ENCODE measurements around the gene H2BK1. TPM values are rescaled to one million over a fixed set of nuclear protein-coding genes. Genes with fewer than 3 reads are reported as not detected.

H2BK1 gene
- total and polyA plus RNA-seq, 2 experiments from 2014 or later: not detected

DNA sequence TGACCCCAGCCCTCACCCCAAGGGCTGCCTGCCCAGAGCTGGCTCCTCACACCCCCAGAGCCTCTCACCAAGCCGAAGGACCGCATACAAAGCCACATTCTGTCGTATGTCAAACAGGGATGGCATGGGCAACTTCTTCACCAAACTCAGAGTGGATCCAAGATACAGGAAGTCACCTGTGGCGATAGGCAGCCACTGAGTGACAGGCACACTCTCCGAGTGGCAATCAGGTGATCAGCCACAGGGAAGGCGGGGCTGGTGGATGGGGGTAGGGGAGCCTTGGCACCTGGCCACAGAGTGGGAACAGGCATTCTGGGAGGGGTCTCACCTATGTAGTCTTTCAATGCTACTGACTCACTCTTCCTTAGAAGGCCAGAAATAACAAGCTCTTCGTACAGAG, 16.1 kb downstream of the H2BK1 start:
- TF ChIP-seq, protein P1, sequence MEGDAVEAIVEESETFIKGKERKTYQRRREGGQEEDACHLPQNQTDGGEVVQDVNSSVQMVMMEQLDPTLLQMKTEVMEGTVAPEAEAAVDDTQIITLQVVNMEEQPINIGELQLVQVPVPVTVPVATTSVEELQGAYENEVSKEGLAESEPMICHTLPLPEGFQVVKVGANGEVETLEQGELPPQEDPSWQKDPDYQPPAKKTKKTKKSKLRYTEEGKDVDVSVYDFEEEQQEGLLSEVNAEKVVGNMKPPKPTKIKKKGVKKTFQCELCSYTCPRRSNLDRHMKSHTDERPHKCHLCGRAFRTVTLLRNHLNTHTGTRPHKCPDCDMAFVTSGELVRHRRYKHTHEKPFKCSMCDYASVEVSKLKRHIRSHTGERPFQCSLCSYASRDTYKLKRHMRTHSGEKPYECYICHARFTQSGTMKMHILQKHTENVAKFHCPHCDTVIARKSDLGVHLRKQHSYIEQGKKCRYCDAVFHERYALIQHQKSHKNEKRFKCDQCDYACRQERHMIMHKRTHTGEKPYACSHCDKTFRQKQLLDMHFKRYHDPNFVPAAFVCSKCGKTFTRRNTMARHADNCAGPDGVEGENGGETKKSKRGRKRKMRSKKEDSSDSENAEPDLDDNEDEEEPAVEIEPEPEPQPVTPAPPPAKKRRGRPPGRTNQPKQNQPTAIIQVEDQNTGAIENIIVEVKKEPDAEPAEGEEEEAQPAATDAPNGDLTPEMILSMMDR (IDR thresholded peaks at IDR 0.05; ENCODE audit: low read depth, low read length): no peak
- no peak for DNase-seq (ENCODE audit: low read depth in 1 of 2, low spot score in 1 of 2)
- Histone ChIP-seq H3K4me3 (no peak overlapping the region), H3K27me3 (peaks cover 13% of the 10 kb centered on the region), H3K9me3 (ENCODE audit: low read depth) (no peaks in the 10 kb centered on the region), H3K27ac (no peak overlapping the region), H3K36me3 (no peaks in the 10 kb centered on the region), H3K4me1 (ENCODE audit: low read depth) (no peaks in the 10 kb centered on the region)

DNA sequence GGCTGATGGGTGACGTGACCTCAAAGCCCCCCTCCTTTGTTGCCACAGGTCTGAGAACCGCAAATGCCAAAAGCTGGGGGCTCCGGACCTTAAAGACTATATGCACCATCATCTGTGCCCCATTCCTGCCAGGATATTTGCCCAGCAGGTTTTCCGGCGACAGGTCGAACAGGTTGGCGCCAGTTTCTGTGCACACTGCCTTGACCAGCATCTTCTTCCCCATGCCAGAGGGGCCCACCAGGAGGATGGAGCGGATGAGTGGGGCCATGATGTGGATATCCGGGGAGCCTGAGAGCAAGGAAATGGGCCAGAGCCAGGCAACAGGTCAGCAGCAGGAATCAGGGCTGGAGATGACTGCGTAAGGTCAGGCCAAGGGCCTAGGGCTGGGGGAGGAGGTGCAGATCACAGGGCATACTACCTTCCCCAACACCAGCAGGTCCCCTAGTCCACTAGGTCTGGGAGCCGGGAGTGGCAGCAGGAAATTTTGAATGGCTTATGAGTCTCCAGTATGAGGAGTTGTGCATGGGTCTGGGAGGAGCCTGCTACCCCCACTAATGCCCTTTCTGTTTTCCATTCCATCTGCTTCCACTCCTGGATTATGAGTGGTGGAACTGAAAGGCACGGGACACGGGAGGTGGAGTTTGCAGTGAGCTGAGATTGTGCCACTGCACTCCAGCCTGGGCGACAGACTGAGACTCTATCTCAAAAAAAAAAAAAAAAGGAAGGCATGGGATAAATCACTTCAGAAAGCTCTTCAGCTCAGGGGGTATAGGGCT, 16.9 kb downstream of the H2BK1 start:
- Histone ChIP-seq H3K4me3 (no peak overlapping the region), H3K27me3 (peaks cover 13% of the 10 kb centered on the region), H3K27ac (no peak overlapping the region), H3K4me1 (ENCODE audit: low read depth) (no peaks in the 10 kb centered on the region), H3K9me3 (ENCODE audit: low read depth) (no peaks in the 10 kb centered on the region), H3K36me3 (no peaks in the 10 kb centered on the region)
- TF ChIP-seq, protein P1 (IDR thresholded peaks at IDR 0.05; ENCODE audit: low read depth, low read length): no peak
- no peak for DNase-seq (ENCODE audit: low read depth in 1 of 2, low spot score in 1 of 2)

DNA sequence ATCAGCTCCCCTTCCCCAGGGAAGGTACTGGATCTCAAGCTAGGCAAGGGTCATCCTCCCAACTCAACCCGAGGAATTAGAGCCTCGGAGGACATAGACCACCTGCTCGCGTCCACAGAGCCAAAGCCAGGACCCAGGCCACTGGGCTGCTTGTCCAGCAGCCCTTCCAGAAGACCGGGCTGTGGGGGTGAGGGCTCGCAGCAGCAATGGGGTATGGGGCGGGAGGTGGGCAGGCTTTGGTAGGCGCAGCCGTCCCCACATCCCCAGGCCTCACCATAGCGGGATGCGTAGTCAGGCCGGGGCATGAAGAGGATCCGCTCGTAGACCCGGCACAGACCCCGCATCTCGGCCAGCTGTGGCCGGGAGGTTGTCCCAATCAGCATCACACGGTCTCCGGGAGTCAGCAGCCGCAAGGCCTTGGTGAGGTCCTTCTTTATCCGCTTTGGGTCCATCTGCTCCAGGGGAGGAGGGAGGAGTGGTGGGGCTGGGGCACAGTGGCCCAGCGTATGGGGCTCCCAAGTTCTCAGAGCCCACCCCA, 18.2 kb downstream of the H2BK1 start:
- H3K36me3 ChIP-seq: no peaks in the 10 kb centered on the region
- no peak for DNase-seq (ENCODE audit: low read depth in 1 of 2, low spot score in 1 of 2)
- H3K27ac ChIP-seq: no peak overlapping the region
- peaks cover 13% of the 10 kb centered on the region for H3K27me3 ChIP-seq
- H3K4me3 ChIP-seq: no peak overlapping the region
- H3K4me1 ChIP-seq (ENCODE audit: low read depth): peaks cover 10% of the 10 kb centered on the region
- H3K9me3 ChIP-seq (ENCODE audit: low read depth): no peaks in the 10 kb centered on the region
- TF ChIP-seq, protein P1 (IDR thresholded peaks at IDR 0.05; ENCODE audit: low read depth, low read length): no peak

DNA sequence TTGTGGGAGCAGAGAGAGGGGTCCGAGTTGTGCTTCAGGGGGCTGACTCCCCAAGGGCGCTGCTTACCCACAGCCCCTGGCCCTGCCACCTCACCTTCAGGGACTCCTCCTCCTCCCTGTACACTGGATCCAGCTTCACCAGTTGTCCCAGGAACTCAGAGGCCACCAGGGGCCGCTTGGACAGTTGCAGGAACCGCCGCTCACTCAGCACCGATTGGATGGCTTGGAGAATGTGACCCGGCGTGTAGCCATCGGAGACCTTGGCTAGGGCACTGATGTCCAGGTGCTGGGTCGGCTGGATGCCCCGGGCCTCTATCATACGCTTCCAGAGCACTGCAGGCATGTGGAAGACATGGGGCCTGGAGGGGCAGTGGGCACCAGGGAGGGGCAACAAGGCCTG, 18.7 kb downstream of the H2BK1 start:
- TF ChIP-seq, protein P1 (IDR thresholded peaks at IDR 0.05; ENCODE audit: low read depth, low read length): no peak
- peaks cover 12% of the 10 kb centered on the region for H3K4me1 ChIP-seq (ENCODE audit: low read depth)
- H3K27me3 ChIP-seq: peaks cover 13% of the 10 kb centered on the region
- no peak for DNase-seq (ENCODE audit: low read depth in 1 of 2, low spot score in 1 of 2)
- H3K4me3 ChIP-seq: no peak overlapping the region
- H3K9me3 ChIP-seq (ENCODE audit: low read depth): no peaks in the 10 kb centered on the region
- no peaks in the 10 kb centered on the region for H3K36me3 ChIP-seq
- no peak overlapping the region for H3K27ac ChIP-seq

DNA sequence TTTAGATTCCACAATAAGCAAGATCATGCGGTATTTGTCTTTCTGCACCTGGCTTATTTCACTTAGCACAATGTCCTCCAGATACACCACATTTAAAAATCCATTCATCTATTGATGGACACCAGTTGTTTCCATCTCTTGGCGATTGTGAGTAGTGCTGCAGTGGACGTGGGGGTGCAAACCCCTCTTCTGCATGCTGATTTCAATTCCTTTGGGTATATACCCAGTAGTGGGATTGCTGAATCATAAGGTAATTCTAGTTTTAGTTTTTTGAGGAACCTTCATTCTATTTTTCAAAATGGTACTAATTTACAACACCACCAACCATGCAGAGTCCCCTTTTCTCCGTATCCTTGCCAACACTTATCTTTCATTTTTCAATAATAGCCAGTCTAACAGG, 21.2 kb downstream of the H2BK1 start:
- Histone ChIP-seq H3K27me3 (peaks cover 8% of the 10 kb centered on the region), H3K4me3 (no peak overlapping the region), H3K36me3 (no peaks in the 10 kb centered on the region), H3K9me3 (ENCODE audit: low read depth) (no peaks in the 10 kb centered on the region), H3K27ac (no peak overlapping the region), H3K4me1 (ENCODE audit: low read depth) (peaks cover 12% of the 10 kb centered on the region)
- TF ChIP-seq, protein P1 (IDR thresholded peaks at IDR 0.05; ENCODE audit: low read depth, low read length): no peak
- no peak for DNase-seq (ENCODE audit: low read depth in 1 of 2, low spot score in 1 of 2)
